ENCODE data around the gene SPINT3.

The SPINT3 gene, protein sequence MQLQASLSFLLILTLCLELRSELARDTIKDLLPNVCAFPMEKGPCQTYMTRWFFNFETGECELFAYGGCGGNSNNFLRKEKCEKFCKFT

DNA sequence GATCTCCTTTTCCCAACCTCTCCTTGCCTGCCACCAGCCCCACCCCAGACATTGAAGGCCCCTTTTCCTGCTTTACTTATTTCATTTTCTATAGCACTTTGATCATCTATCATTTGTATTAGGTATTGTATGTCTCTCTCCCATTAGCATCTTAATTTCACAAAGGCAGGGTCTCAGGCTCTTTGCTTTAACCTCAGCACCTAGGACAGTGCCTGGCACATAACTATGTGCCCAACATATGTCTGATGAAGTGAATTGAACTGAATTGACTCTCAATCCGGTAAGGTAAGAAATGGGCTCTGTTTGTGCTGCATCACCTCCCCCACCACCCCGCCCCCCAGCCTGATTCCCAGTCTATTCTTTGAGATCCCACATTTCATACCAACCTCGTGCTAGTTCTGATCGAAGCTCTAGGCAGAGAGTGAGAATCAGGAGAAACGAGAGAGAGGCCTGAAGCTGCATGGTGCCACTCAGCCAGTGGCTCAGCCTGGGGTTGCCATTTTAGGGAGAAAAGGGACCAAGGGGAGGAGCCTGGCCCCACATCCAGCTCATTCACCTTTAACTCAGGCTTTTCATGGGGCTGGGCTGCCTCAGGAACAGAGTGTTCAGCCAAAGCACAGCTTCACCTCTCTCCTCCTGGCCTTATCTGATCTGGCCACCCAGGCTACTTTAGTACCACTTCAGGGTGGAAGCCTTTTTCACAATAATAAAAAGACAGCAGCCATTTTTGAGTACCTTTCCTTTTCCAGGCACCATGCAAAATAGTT lies at the start of gene SPINT3:
TSS of gene SPINT3 (minus strand) at position 476 of the 767 bp plus-strand sequence. CDS start at position 462, 14 bp downstream.
- DNase-seq, result no peak

DNA sequence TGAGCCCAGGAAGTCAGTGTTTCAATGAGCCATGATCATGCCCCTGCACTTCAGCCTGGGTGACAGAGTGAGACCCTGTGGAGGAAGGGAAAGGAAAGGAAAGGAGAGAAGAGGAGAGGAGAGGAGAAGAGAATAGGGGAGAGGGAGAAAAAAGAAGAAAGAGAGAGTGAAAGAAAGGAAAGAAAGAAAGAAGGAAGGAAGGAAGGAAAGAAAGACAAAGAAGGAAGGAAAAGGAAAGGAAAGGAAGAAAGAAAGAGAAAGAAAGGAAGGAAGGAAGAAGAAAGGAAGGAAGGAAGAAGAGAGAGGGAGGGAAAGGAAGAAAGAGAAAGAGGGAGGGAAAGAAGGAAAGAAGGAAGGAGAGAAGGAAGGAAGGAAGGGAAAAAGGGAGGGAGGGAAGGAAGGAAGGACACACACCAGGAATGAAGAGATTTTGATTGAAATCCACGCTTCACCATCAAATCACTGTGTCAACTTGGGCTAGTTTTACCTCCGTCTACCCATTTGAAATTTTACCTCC lies 49.4 kb upstream of the SPINT3 start:
- no peak for DNase-seq

DNA sequence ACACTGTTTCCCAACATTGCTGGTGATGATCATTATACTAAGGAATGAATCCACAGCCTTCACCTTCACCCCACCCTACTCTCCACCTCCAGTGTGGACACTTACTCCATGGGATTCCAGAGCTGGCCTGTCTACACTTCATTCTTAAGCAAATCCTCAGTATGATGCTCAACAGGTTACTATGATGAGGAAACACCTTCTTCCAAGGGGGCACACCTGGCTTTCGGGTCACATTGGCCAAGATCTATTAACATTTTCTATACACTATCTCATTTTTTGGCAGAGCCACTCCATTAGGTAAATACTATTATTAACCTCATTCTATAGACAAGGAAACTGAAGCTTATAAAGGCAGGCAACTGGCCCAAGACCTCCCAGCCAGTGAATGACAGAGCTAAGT lies 39.8 kb upstream of the SPINT3 start:
- no peak for DNase-seq

DNA sequence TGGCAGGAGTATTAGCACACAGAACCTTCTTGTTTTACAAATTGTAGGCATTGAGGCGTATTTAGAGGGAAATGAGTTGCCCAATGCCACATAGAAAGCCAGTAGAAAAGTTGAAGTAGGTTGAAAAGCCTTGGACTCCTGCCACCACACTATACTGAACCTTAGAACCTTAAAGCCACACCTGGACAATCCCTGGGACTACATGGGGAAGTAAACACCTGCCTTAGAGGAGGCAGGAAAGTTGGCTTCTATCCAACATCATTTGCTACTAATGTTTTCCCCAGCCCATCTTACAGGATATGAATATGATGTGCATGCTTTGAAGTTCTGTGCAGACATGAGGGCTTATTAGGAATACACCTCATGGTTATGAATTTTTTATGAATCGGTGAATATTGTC lies 37.0 kb upstream of the SPINT3 start:
- no peak for DNase-seq

DNA sequence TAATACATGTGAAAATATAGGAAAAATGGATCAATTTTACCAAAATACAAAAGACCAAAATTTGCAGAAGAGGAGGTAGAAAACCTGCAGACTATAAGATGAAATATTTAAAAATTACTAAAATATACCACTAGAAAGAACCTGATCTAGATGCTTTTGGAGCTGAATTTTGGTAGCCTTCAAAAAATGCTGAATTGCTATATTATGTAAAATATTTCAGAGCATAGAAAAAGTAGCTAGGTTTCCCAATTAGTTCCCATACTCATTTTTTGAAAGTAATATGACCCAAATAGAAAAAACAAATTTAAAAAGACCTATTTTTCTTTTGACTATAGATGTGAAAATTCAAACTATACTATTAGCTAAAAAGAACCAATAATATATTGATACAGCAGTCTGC lies 35.3 kb upstream of the SPINT3 start:
- DNase-seq, result no peak

DNA sequence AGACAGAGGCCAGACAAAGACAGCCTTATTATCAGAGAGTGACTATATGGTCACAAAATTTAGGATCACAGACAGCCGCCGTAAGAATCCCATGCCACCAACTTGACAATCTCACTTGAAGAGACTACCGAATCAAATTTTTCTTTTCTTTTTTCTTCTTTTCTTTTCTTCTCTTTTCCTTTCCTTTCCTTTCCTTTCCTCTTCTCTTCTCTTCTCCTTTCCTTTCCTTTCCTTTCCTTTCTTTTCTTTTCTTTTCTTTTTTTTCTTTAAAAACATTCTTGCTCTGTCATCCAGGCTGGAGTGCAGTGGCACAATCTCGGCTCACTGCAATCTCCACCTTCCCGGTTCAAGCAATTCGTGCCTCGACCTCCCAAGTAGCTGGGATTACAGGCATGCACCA lies 33.0 kb upstream of the SPINT3 start:
- DNase-seq, result no peak

DNA sequence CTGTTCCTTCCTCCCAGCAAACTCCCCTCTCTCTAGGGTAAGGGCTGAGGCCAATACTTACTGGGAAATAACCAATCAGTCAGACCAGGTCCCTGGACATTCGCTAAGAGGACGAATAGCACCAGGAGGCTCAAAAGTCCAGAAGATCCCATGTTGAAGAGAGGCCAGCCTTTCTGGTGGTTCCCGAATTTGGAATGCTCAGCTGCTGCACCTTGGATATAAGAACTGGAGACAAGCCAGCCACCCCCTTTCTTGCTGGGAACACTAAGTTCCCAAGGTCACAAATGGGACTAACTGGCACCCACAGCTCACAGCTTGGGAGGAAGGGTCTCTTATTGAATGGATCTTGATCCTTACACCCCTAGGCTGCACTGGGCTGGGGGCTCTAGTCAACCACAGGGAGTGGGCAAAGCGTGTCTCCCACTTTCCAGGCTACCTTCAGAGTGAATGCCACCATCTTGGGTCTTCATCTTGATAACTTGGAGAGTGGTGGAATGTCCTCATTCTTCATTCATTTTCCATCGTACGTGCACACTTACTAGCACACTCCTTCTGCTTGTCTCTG lies 31.9 kb upstream of the SPINT3 start, which contains the start of gene EPPIN:
TSS of gene EPPIN (minus strand) at position 196 of the 565 bp plus-strand sequence. CDS start at position 152, 44 bp downstream.
- no peak for DNase-seq

DNA sequence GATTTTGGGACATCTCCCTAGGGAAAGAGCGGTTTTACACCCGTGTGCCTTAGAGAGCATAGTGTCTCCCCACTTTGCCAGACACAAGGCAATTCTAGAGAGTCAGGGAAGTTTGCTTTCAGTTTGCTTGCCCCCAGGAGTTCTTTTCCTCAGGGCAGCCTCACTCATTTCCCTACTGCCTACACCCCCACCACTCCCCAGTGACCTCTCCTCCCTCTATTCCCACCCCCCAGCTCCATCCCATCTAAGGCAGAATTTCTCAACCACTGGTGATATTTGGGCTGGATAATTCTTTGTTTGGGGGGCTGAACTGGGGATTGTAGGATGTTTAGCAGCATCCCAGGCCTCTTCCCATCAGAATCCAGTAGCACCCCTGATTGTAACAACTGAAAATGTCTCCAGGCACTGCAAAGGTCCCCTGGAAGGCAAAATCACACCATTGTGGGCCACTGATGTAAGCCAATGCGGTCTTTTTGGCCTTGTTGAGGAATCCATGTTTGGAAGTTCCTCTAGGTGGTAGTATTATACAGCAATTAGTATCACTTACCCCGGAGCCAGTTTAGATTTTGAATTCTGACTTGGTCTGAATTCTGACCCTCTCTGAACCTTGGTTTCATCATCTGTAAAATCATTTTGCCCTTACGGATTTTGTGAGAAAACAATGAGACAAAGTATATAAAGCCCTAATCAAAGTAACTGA lies 30.5 kb upstream of the SPINT3 start:
- DNase-seq, result peak; percentile 3

DNA sequence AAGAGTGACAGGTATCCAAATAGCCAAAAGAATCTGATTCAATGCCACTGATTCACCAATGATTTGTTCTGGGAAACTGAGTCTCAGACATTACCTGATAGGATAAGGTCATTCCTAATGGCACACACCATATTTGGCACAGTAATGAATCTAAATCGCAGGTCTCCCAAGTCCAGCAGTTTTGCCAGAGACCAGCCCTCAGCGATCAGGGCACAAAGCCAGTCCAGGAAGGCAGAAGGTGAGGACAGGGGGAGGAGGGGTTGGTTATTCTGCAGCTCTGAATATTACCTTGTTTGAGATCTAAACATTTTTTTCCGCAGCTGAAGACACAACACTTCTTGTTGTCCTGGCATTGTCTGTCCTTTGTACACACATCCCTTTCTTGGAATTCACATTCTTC lies 29.9 kb upstream of the SPINT3 start:
- DNase-seq, result no peak

DNA sequence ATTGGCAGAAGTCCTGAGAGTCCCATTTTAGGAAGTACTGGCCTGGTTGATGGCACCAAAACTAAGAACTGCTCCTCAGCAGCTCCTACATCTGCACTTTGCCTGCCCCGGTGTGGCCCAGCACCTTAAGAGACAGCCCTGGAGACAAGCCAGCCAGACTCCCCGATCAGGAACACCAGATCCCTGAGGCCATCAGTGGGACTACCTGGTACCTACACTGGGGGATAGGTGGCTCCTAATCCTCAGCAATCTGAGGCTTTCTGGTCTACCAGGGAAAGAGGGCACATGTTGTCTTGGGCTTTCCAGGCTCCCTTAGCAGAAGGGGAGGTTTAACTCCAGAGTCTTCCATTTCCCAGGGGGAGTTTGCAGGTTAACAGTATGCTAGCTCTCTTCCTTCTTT lies 24.0 kb upstream of the SPINT3 start, which contains the start of gene WFDC6:
TSS of gene WFDC6 (minus strand) at position 101 of the 400 bp plus-strand sequence. CDS start at position 26, 75 bp downstream.
- DNase-seq, result no peak

DNA sequence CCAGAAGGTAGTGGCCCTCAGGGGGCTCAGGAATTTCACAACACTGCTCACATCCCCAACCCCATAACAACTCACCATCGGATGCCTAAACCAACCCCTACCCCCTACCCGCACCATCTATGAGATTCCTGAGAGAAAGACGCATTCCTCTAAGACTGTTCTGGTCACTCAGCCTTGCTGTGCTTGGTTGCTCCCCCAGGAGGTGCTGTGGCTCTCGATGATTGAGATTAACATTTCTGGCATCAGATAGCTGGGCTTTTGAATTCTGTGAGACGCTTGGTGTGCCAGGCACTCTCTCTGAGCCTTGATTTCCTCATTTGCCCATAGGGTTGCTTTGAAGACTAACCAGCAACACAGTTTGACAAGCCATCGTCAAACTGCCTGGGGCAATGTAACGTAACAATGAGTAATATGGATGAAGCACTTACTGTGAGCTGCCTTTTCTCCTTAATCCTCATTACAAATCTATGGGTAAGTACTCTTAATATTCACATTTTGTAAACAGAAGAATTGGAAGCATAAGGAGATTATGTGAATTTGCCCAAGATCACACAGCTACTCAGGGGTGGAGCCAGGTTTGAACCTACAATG lies 22.9 kb upstream of the SPINT3 start:
- DNase-seq, result no peak

DNA sequence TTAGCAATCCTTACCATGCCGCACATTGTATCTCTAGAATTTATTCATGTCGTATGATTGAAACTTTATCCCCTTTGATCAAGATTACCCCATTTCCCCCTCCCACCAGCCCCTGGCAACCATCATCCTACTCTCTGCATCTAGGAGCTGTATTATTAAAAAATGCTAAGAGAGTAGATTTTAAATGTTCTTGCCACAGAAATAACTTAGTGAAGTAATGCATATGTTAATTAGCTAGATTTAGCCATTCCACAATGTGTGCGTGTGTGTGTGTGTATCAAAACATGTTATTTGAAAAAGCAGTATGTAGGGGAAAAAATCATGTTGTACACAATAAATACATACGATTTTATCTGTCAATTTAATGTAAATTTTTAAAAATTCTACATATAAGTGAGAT lies 11.9 kb upstream of the SPINT3 start:
- no peak for DNase-seq

DNA sequence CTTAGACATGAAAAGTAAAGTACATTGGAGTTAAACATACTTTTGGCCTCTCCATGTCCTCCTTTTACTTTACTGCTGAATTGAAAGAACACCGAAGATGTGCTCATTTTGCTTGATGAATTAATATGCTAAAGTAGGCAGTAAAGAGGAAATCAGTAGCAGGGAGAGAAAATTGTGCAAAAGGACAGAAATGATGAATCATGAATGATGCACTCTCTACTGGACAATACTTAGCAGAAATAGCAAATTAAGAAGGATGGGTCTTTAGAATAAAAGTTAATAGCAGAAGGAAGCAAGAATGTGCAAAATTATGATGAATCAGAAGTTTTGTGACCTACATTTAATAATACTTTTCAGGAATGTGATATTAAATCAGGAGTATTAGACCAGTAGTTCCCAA lies 8.4 kb upstream of the SPINT3 start:
- no peak for DNase-seq

DNA sequence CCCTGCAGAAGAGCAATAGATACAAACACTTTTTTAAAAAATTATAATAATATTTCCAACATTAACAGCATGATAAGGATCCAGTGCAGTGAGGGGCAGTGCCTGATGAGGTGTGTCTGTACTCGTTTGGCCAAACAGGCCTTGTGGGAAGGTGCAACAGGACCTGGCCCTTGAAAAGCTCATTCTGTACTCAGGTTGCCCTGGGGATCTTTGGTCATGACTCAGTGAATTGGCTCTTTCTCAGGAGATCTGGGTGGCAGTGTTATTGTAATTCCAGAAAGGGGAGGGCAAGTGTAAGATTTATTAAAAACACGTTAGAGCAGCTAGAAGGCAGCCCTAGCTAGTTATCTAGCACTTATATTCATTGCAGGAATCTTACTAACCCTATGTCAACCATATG lies 2.9 kb upstream of the SPINT3 start:
- DNase-seq, result no peak

DNA sequence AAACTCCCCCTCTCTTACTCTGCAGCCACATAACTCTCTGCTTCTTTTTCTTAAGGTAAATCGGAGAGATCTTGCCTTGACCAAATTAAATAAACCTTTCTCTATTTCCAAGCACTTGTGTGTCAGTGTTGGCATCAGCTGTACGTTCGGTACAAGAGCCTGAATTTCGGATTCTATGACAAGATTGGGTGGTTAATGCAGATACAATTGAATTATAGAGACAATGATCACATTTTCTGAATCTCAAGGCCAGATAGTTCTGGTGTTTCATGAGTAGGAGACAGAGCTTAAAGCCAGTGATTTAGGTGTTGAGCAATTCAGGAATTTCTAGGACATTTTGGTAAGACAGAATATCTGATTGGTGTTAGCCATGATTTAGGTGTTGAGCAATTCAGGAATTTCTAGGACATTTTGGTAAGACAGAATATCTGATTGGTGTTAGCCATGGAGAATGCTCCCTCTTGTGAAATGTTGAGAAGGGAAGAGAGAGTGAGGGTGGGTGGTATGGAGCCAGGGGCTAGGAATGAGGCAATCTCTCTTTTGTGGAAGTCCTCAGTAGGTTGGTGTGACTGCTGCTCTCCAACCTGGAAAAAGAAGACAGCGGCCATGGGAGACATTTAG lies 5.1 kb downstream of the SPINT3 start:
- no peak for DNase-seq

DNA sequence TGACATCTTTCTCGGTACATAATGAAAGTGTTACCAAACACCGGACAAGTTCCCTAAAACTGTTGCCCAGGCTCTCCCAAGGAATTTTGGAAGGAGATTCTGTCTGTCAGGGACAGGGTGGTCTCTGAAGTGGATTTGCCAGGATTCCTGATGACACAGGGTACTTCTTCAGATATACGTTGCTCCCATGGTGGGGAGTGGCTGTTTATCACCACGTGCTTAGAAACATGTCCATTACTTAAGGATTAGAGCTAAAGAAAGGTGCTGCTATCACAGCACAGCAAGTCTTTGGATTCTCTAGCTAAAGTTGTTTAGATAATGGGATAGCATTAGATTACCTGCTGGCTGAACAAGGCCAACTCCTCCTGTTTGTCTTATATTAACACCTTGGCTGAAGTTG lies 6.3 kb downstream of the SPINT3 start:
- no peak for DNase-seq

DNA sequence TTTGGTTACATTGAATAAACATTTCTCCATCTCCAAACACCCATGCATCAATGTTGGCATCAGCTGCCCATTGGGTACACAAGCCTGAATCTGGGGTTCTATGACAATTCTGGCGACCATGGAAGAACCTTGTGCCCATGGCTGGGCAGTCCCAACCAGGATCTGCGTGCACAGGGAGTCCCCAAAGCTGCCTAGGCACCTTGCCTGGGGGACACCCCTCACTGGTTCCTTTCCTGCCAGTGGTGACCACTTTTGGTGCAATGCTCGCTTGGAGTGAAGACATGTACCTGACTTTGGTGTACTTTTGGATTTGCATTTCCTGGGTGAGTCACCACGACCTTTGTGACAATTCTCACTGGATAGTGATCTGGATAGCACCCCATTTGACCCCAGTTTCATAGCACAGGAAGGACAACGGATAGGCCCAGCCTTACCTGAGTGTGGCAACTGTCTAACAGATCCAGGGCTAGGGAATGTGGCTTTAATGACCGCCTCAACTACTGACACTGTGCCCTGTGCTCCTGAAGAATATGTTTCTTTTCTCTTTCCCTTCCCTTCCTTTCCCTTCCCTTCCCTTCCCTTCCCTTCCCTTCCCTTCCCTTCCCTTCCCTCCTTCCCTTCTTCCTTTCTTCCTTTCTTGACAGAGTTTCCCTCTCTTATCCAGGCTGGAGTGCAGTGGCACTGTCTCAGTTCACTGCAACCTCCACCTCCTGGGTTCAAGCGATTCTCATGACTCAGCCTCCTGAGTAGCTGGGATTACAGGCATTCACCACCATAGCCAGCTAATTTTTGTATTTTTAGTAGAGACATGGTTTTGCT lies 7.1 kb downstream of the SPINT3 start:
- DNase-seq, result no peak

DNA sequence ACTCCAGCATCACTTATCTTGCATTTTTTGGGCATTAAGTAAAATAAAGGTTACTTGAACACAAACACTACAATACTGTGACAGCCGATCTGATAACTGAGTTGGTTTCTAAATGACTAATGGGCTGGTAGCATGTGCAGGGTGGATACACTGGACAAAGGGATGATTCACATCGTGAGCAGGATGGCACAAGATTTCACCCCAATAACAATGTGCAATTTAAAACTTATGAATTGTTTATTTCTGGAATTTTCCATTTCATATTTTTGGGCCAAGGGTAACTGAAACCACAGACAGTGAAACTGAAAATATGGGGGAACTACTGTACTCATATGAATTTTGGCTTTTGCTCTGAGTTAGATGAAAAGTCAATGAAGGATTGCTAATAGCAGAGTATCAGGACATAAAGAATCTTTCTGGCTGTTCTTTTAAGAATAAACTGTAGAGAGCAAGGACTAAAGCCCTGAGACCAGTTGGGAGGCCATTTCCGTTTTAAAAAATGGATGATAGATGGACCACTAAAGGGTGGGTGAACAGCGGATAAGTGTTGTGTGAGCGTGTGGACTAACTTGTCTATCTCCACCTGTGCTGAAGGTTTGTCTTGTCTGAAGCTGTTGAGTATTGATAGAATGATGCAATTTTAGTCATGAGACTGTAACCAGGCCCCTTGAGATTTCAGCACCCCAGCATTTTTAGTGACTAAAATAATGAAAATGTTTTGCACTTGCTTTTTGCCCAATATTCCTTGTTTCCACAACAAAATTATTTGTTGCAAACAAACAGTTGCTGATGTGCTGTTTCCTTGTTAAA lies 8.2 kb downstream of the SPINT3 start:
- DNase-seq, result no peak

DNA sequence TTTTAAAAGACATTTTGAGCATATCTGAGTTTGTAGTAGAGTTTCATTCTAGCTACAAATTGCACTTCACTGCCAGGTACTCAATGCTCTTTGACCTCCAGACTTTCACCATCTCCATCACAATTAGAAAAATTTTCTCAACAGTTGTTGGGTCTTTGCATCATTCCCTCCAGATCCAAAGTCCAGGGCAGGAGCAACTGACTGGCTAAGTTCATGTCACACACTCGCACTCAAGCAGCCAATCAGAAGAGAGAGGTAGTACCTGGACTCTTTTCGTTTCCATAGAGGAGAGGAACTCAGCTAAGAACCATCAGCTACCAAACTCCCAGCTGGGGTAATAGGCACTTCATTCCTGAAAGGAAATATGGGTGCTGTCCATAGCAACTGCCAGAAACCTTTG lies 9.0 kb downstream of the SPINT3 start:
- DNase-seq, result no peak

DNA sequence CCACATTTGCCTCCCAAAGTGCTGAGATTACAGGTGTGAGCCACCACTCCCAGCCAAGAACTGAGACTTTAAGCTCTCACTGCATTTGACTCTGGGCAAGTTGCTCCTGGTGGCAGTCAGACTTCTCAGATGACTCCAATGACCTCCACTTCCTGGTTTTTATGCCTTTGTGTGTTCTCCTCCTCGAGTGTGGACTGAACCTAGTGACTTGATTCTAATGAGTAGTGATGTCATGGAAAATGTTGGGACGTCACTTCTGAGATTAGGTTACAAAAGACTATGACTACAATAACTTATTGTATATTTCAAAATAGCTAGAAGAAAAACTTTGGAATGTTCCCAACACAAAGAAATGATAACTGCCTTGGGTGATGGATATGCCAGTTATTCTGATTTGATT lies 12.0 kb downstream of the SPINT3 start:
- no peak for DNase-seq

DNA sequence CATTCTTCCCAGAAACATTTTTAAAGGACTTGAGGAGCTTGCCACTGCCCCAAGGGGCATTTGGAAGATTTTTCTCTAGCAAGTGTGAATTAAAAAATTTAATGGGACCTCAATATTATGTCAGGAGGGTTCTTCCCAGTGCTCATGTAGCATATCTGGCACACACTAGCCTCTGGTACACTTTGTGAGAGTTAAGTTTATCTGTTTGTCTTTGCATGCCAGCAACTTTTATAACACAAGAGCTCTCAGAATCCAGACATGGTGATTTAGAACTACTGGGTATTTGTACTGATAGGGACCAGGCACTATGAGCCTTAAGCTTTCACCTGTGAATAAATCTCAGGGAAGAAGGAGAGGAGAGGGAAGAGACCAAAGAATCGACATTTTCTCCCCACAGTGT lies 12.9 kb downstream of the SPINT3 start:
- no peak for DNase-seq
